ENCODE data around the gene DIP2C.

The DIP2C gene

GRCh38 chr10:232878-233277 lies 456.6 kb downstream of the DIP2C start:
- Histone ChIP-seq H3K79me2 (ENCODE audit: control insufficient read depth, insufficient read depth, low read length) (no peaks in the 10 kb centered on the region), H3K4me2 (ENCODE audit: low read length) (no peak overlapping the region), H3K4me3 (ENCODE audit: low read length) (no peak overlapping the region), H3K9ac (ENCODE audit: low read length) (no peak overlapping the region), H3K79me1 (ENCODE audit: low read length) (peaks cover 2% of the 10 kb centered on the region), H3K36me3 (ENCODE audit: control insufficient read depth, insufficient read depth, low read length) (no peaks in the 10 kb centered on the region), H2BK120ac (ENCODE audit: low read depth, low read length) (no peak overlapping the region), H3K4ac (ENCODE audit: low read depth, low read length) (no peak overlapping the region), H3K4me1 (ENCODE audit: control insufficient read depth, low read depth, low read length) (no peaks in the 10 kb centered on the region), H4K5ac (ENCODE audit: low read length) (no peak overlapping the region), H2BK15ac (replicated peaks; ENCODE audit: low read depth) (no peak overlapping the region), H4K8ac (ENCODE audit: low read depth, low read length) (no peak overlapping the region), H2BK5ac (ENCODE audit: low read length) (no peak overlapping the region), H3K23ac (ENCODE audit: low read length) (no peak overlapping the region), H3K27me3 (ENCODE audit: insufficient read depth, low read length, poor library complexity) (no peaks in the 10 kb centered on the region), H3K18ac (ENCODE audit: low read length) (no peak overlapping the region), H3K27ac (ENCODE audit: low read depth, low read length) (no peak overlapping the region), H3K56ac (ENCODE audit: low read length) (no peak overlapping the region), H2AK5ac (ENCODE audit: low read length) (no peak overlapping the region)
- DNase-seq, result no peak
- no CpG with 5 or more reads among the region's 11 CpGs for WGBS (ENCODE audit: extremely low coverage, insufficient coverage, low lambda C conversion rate)

- Histone ChIP-seq H3K56ac (ENCODE audit: low read length) (no peak overlapping the region), H3K4me3 (ENCODE audit: low read length) (no peak overlapping the region), H3K23ac (ENCODE audit: low read length) (no peak overlapping the region), H3K9ac (ENCODE audit: low read length) (no peak overlapping the region), H3K79me2 (ENCODE audit: control insufficient read depth, insufficient read depth, low read length) (no peaks in the 10 kb centered on the region), H2BK5ac (ENCODE audit: low read length) (no peak overlapping the region), H4K8ac (ENCODE audit: low read depth, low read length) (no peak overlapping the region), H3K4ac (ENCODE audit: low read depth, low read length) (no peak overlapping the region), H4K5ac (ENCODE audit: low read length) (no peak overlapping the region), H3K27ac (ENCODE audit: low read depth, low read length) (no peak overlapping the region), H2BK120ac (ENCODE audit: low read depth, low read length) (no peak overlapping the region), H3K27me3 (ENCODE audit: insufficient read depth, low read length, poor library complexity) (no peaks in the 10 kb centered on the region), H2AK5ac (ENCODE audit: low read length) (no peak overlapping the region), H3K18ac (ENCODE audit: low read length) (no peak overlapping the region), H2BK15ac (replicated peaks; ENCODE audit: low read depth) (no peak overlapping the region), H3K36me3 (ENCODE audit: control insufficient read depth, insufficient read depth, low read length) (no peaks in the 10 kb centered on the region), H3K4me2 (ENCODE audit: low read length) (no peak overlapping the region), H3K4me1 (ENCODE audit: control insufficient read depth, low read depth, low read length) (no peaks in the 10 kb centered on the region), H3K79me1 (ENCODE audit: low read length) (peaks cover 2% of the 10 kb centered on the region)
- DNase-seq, result no peak
- WGBS (ENCODE audit: extremely low coverage, insufficient coverage, low lambda C conversion rate), result no CpG with 5 or more reads among the region's 3 CpGs
Measured at GRCh38 chr10:232061-232460, 457.4 kb downstream of the DIP2C start.

- Histone ChIP-seq H3K79me2 (ENCODE audit: control insufficient read depth, insufficient read depth, low read length) (no peaks in the 10 kb centered on the region), H4K5ac (ENCODE audit: low read length) (no peak overlapping the region), H3K27me3 (ENCODE audit: insufficient read depth, low read length, poor library complexity) (no peaks in the 10 kb centered on the region), H2BK15ac (replicated peaks; ENCODE audit: low read depth) (no peak overlapping the region), H3K4me1 (ENCODE audit: control insufficient read depth, low read depth, low read length) (no peaks in the 10 kb centered on the region), H4K8ac (ENCODE audit: low read depth, low read length) (no peak overlapping the region), H2BK5ac (ENCODE audit: low read length) (no peak overlapping the region), H3K4me2 (ENCODE audit: low read length) (no peak overlapping the region), H3K79me1 (ENCODE audit: low read length) (peaks cover 2% of the 10 kb centered on the region), H3K27ac (ENCODE audit: low read depth, low read length) (no peak overlapping the region), H3K4me3 (ENCODE audit: low read length) (no peak overlapping the region), H3K18ac (ENCODE audit: low read length) (no peak overlapping the region), H3K4ac (ENCODE audit: low read depth, low read length) (no peak overlapping the region), H3K36me3 (ENCODE audit: control insufficient read depth, insufficient read depth, low read length) (no peaks in the 10 kb centered on the region), H2BK120ac (ENCODE audit: low read depth, low read length) (no peak overlapping the region), H3K9ac (ENCODE audit: low read length) (no peak overlapping the region), H3K23ac (ENCODE audit: low read length) (no peak overlapping the region), H3K56ac (ENCODE audit: low read length) (no peak overlapping the region), H2AK5ac (ENCODE audit: low read length) (no peak overlapping the region)
- DNase-seq, result peak; percentile 39
- WGBS (ENCODE audit: extremely low coverage, insufficient coverage, low lambda C conversion rate), result no CpG with 5 or more reads among the region's 9 CpGs
Measured at GRCh38 chr10:230758-231157, 458.7 kb downstream of the DIP2C start.

GRCh38 chr10:228366-228765 lies 461.1 kb downstream of the DIP2C start:
- peaks cover 2% of the 10 kb centered on the region for H3K79me1 ChIP-seq (ENCODE audit: low read length)
- H4K8ac ChIP-seq (ENCODE audit: low read depth, low read length), result no peak overlapping the region
- DNase-seq, result no peak
- no peak overlapping the region for H3K4me3 ChIP-seq (ENCODE audit: low read length)
- no peaks in the 10 kb centered on the region for H3K4me1 ChIP-seq (ENCODE audit: control insufficient read depth, low read depth, low read length)
- H3K4me2 ChIP-seq (ENCODE audit: low read length), result no peak overlapping the region
- H3K27ac ChIP-seq (ENCODE audit: low read depth, low read length), result no peak overlapping the region
- no peak overlapping the region for H4K5ac ChIP-seq (ENCODE audit: low read length)
- H3K79me2 ChIP-seq (ENCODE audit: control insufficient read depth, insufficient read depth, low read length), result no peaks in the 10 kb centered on the region
- WGBS (ENCODE audit: extremely low coverage, insufficient coverage, low lambda C conversion rate), result no CpG with 5 or more reads among the region's 6 CpGs
- no peak overlapping the region for H2AK5ac ChIP-seq (ENCODE audit: low read length)
- H3K36me3 ChIP-seq (ENCODE audit: control insufficient read depth, insufficient read depth, low read length), result no peaks in the 10 kb centered on the region
- no peak overlapping the region for H2BK120ac ChIP-seq (ENCODE audit: low read depth, low read length)
- no peak overlapping the region for H3K4ac ChIP-seq (ENCODE audit: low read depth, low read length)
- no peak overlapping the region for H2BK5ac ChIP-seq (ENCODE audit: low read length)
- no peak overlapping the region for H3K18ac ChIP-seq (ENCODE audit: low read length)
- H3K27me3 ChIP-seq (ENCODE audit: insufficient read depth, low read length, poor library complexity), result no peaks in the 10 kb centered on the region
- no peak overlapping the region for H3K23ac ChIP-seq (ENCODE audit: low read length)
- H3K56ac ChIP-seq (ENCODE audit: low read length), result no peak overlapping the region
- no peak overlapping the region for H2BK15ac ChIP-seq (replicated peaks; ENCODE audit: low read depth)
- no peak overlapping the region for H3K9ac ChIP-seq (ENCODE audit: low read length)

GRCh38 chr10:227014-227413 lies 462.5 kb downstream of the DIP2C start:
- no peak overlapping the region for H3K56ac ChIP-seq (ENCODE audit: low read length)
- WGBS (ENCODE audit: extremely low coverage, insufficient coverage, low lambda C conversion rate), result no CpG with 5 or more reads among the region's 2 CpGs

GRCh38 chr10:226018-226417 lies 463.4 kb downstream of the DIP2C start:
- DNase-seq, result no peak
- Histone ChIP-seq H3K4me2 (ENCODE audit: low read length) (no peak overlapping the region), H3K4ac (ENCODE audit: low read depth, low read length) (no peak overlapping the region), H3K27ac (ENCODE audit: low read depth, low read length) (no peak overlapping the region), H3K4me1 (ENCODE audit: control insufficient read depth, low read depth, low read length) (no peaks in the 10 kb centered on the region), H4K5ac (ENCODE audit: low read length) (no peak overlapping the region), H4K8ac (ENCODE audit: low read depth, low read length) (no peak overlapping the region), H3K79me2 (ENCODE audit: control insufficient read depth, insufficient read depth, low read length) (no peaks in the 10 kb centered on the region), H2BK120ac (ENCODE audit: low read depth, low read length) (no peak overlapping the region), H2BK5ac (ENCODE audit: low read length) (no peak overlapping the region), H3K36me3 (ENCODE audit: control insufficient read depth, insufficient read depth, low read length) (no peaks in the 10 kb centered on the region), H3K4me3 (ENCODE audit: low read length) (no peak overlapping the region), H3K79me1 (ENCODE audit: low read length) (no peaks in the 10 kb centered on the region), H3K56ac (ENCODE audit: low read length) (no peak overlapping the region), H3K9ac (ENCODE audit: low read length) (no peak overlapping the region), H3K18ac (ENCODE audit: low read length) (no peak overlapping the region), H3K23ac (ENCODE audit: low read length) (no peak overlapping the region), H3K27me3 (ENCODE audit: insufficient read depth, low read length, poor library complexity) (no peaks in the 10 kb centered on the region), H2BK15ac (replicated peaks; ENCODE audit: low read depth) (no peak overlapping the region), H2AK5ac (ENCODE audit: low read length) (no peak overlapping the region)
- WGBS (ENCODE audit: extremely low coverage, insufficient coverage, low lambda C conversion rate), result no CpG with 5 or more reads among the region's 2 CpGs

More at GRCh38 chr10:227014-227413, 462.5 kb downstream of the DIP2C start:
- Histone ChIP-seq H2AK5ac (ENCODE audit: low read length) (no peak overlapping the region), H2BK120ac (ENCODE audit: low read depth, low read length) (no peak overlapping the region), H3K27ac (ENCODE audit: low read depth, low read length) (no peak overlapping the region), H3K23ac (ENCODE audit: low read length) (no peak overlapping the region), H4K8ac (ENCODE audit: low read depth, low read length) (no peak overlapping the region), H3K4me1 (ENCODE audit: control insufficient read depth, low read depth, low read length) (no peaks in the 10 kb centered on the region), H3K36me3 (ENCODE audit: control insufficient read depth, insufficient read depth, low read length) (no peaks in the 10 kb centered on the region), H3K9ac (ENCODE audit: low read length) (no peak overlapping the region), H3K79me2 (ENCODE audit: control insufficient read depth, insufficient read depth, low read length) (no peaks in the 10 kb centered on the region), H3K27me3 (ENCODE audit: insufficient read depth, low read length, poor library complexity) (no peaks in the 10 kb centered on the region), H3K4me3 (ENCODE audit: low read length) (no peak overlapping the region), H2BK15ac (replicated peaks; ENCODE audit: low read depth) (no peak overlapping the region), H3K18ac (ENCODE audit: low read length) (no peak overlapping the region), H3K79me1 (ENCODE audit: low read length) (no peaks in the 10 kb centered on the region), H2BK5ac (ENCODE audit: low read length) (no peak overlapping the region), H4K5ac (ENCODE audit: low read length) (no peak overlapping the region), H3K4ac (ENCODE audit: low read depth, low read length) (no peak overlapping the region), H3K4me2 (ENCODE audit: low read length) (no peak overlapping the region)
- no peak for DNase-seq
